Esophagus squamous epithelium (tissue), 4 donors: ENCODE data around the gene VCL.

ENCODE experiments used
- POLR2A ChIP-seq, 4 donors: fragments of 450-650 bp; IDR thresholded peaks; one replicate each; pipeline ENCODE4 v1.6.1; 2017; ENCODE audit warnings: antibody characterized with exemption in 4 of 4, mild to moderate bottlenecking in 4 of 4, moderate library complexity in 3 of 4
- TF ChIP-seq, protein P1 (sequence below), 6 experiments: fragments of 450-650 bp in 4 of 6; fragments of 200-600 bp in 2 of 6; sonication (generic) in 2 of 6; IDR thresholded peaks; one replicate each; pipeline ENCODE4 v1.5.1; 2016 to 2019; ENCODE audit warnings: antibody characterized with exemption in 6 of 6, mild to moderate bottlenecking in 4 of 6, moderate library complexity in 4 of 6

- TF ChIP-seq, protein P1, sequence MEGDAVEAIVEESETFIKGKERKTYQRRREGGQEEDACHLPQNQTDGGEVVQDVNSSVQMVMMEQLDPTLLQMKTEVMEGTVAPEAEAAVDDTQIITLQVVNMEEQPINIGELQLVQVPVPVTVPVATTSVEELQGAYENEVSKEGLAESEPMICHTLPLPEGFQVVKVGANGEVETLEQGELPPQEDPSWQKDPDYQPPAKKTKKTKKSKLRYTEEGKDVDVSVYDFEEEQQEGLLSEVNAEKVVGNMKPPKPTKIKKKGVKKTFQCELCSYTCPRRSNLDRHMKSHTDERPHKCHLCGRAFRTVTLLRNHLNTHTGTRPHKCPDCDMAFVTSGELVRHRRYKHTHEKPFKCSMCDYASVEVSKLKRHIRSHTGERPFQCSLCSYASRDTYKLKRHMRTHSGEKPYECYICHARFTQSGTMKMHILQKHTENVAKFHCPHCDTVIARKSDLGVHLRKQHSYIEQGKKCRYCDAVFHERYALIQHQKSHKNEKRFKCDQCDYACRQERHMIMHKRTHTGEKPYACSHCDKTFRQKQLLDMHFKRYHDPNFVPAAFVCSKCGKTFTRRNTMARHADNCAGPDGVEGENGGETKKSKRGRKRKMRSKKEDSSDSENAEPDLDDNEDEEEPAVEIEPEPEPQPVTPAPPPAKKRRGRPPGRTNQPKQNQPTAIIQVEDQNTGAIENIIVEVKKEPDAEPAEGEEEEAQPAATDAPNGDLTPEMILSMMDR (IDR thresholded peaks at IDR 0.05) = no peak
- TF ChIP-seq POLR2A (IDR thresholded peaks at IDR 0.05) = no peak
These were observed 41.2 kb upstream of the VCL start for GRCh38 chr10:73956476-73957359.
